ENCODE measurements around the gene ETFBKMT.

The ETFBKMT gene

DNA sequence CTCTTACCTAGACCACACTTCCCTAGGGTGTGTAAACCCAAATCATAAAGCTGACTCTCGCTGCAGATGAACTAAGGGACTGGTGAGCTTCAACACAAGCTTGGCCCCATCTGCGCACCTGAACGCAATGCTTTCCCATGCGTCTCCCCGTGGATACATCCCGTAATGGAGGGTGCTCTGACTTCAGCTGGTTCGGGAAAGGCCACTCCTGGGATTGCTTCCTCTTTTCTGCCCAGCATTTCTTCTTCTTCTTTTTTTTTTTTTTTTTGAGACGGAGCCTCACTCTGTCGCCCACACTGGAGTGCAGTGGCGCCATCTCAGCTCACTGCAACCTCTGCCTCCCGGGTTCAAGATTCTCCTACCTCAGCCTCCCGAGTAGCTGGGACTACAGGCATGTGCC lies 27.7 kb upstream of the ETFBKMT start:
- TF ChIP-seq, protein P1, sequence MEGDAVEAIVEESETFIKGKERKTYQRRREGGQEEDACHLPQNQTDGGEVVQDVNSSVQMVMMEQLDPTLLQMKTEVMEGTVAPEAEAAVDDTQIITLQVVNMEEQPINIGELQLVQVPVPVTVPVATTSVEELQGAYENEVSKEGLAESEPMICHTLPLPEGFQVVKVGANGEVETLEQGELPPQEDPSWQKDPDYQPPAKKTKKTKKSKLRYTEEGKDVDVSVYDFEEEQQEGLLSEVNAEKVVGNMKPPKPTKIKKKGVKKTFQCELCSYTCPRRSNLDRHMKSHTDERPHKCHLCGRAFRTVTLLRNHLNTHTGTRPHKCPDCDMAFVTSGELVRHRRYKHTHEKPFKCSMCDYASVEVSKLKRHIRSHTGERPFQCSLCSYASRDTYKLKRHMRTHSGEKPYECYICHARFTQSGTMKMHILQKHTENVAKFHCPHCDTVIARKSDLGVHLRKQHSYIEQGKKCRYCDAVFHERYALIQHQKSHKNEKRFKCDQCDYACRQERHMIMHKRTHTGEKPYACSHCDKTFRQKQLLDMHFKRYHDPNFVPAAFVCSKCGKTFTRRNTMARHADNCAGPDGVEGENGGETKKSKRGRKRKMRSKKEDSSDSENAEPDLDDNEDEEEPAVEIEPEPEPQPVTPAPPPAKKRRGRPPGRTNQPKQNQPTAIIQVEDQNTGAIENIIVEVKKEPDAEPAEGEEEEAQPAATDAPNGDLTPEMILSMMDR (IDR thresholded peaks at IDR 0.05) = no peak
- intact Hi-C loops (cut with DNase I; ENCODE audit: low total_unique reads) = no loop called here
- H3K27ac ChIP-seq = no peak overlapping the region

DNA sequence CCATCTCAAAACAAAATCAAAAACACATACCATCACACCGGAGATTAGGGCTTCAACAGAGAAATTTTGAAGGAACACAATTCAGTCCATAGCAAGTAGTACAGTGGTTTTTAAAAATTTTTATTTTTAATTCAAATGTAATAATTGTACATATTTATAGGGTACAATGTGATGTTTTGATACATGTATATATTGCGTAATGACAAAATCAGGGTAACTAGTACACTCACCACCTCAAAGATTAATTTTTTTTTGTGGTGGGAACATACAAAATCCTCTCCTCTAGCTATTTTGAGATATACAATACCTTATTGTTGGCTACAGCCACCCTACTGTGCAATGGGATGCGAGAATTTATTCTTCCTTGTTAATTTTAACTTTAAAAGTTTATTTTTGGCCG lies 26.0 kb upstream of the ETFBKMT start:
- Histone ChIP-seq H3K27me3 (no peaks in the 10 kb centered on the region), H3K9me3 (no peaks in the 10 kb centered on the region), H3K4me3 (no peak overlapping the region), H3K27ac (no peak overlapping the region), H3K4me1 (peaks cover 0 to 15% (median 7%) of the 10 kb centered on the region in 4 donors), H3K36me3 (no peaks in the 10 kb centered on the region)
- TF ChIP-seq, protein P1 (IDR thresholded peaks at IDR 0.05) = no peak
- intact Hi-C loops (cut with DNase I; ENCODE audit: low total_unique reads) = no loop called here
- DNase-seq = no peak

More for the DNA sequence above, 27.7 kb upstream of the ETFBKMT start:
- Histone ChIP-seq H3K27me3 (no peaks in the 10 kb centered on the region), H3K4me3 (no peak overlapping the region), H3K4me1 (peaks cover 0 to 15% (median 7%) of the 10 kb centered on the region in 4 donors), H3K36me3 (no peaks in the 10 kb centered on the region), H3K9me3 (no peaks in the 10 kb centered on the region)
- no peak for DNase-seq

DNA sequence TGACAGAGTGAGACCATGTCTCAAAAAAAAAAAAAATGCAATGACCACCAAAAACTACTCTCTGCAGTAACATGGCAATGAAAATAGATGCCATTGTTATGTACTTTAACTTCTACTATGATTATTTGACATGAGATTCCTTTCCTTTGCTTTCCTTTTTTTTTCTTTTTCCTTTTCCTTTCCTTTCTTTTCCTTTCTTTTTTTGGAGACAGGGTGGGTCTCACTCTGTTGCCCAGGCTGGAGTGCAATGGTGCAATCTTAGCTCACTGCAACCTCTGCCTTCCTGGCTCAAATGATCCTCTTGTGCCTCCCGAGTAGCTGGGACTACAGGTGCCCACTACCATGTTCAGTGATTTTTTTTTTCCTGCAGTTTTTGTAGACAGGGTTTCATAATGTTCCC lies 24.9 kb upstream of the ETFBKMT start:
- no peak for DNase-seq
- H3K27ac ChIP-seq = no peak overlapping the region
- TF ChIP-seq, protein P1 (IDR thresholded peaks at IDR 0.05) = no peak
- H3K9me3 ChIP-seq = no peaks in the 10 kb centered on the region
- intact Hi-C loops (cut with DNase I; ENCODE audit: low total_unique reads) = no loop called here
- H3K36me3 ChIP-seq = no peaks in the 10 kb centered on the region
- H3K4me3 ChIP-seq = no peak overlapping the region
- no peaks in the 10 kb centered on the region for H3K27me3 ChIP-seq
- H3K4me1 ChIP-seq = peaks cover 0 to 12% (median 7%) of the 10 kb centered on the region in 4 donors

DNA sequence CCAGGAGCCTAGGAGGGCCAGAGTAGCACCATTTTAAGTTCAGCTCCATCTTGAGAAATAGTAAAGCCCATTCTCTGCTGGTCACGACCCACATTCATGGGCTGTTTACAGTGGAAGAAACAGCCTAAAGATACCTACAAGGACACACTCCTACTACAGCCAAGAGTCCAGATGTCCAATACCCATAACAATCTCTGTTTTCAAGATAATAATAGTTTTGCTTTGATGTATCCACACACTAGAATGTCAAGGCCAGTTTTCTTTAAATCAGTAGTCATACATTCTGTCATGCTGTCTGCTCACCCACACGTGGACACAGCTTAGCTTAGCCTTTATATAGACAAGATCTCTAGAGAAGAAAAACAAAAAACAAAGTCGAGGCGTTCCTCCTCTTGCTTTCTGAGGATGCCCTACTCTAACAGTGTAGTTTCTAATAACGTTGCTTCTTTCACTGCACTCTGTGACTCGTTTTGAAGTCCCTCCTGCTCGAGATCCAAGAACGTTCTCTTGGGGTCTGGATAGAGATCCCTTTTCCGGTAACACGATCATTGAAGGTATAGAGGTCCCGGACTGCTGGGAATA lies 17.9 kb upstream of the ETFBKMT start:
- Histone ChIP-seq H3K36me3 (no peaks in the 10 kb centered on the region), H3K4me3 (no peak overlapping the region), H3K27me3 (no peaks in the 10 kb centered on the region), H3K9me3 (no peaks in the 10 kb centered on the region), H3K27ac (no peak overlapping the region), H3K4me1 (no peaks in the 10 kb centered on the region)
- intact Hi-C loops (cut with DNase I; ENCODE audit: low total_unique reads) = no loop called here
- DNase-seq = no peak
- TF ChIP-seq, protein P1 (IDR thresholded peaks at IDR 0.05) = no peak

DNA sequence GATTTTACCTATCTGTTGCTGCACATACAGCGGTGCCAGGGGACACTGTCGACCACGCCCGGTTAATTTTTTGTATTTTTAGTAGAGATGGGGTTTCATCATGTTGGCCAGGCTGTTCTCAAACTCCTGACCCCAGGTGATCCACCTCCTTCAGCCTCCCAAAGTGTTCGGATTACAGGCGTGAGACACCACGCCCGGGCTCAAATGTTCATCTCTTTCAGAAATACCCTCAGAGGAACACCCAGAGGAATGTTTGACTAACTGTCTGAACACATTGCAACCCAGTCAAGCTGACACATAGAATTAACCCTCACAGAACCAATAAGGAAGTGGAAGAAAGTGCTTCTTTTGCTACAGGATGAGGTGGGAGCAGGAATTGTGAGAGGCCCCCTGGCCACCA lies 15.0 kb upstream of the ETFBKMT start:
- Histone ChIP-seq H3K4me3 (no peak overlapping the region), H3K27me3 (no peaks in the 10 kb centered on the region), H3K36me3 (no peaks in the 10 kb centered on the region), H3K27ac (no peak overlapping the region), H3K4me1 (no peaks in the 10 kb centered on the region), H3K9me3 (no peaks in the 10 kb centered on the region)
- intact Hi-C loops (cut with DNase I; ENCODE audit: low total_unique reads) = no loop called here
- TF ChIP-seq, protein P1 (IDR thresholded peaks at IDR 0.05) = no peak
- no peak for DNase-seq

DNA sequence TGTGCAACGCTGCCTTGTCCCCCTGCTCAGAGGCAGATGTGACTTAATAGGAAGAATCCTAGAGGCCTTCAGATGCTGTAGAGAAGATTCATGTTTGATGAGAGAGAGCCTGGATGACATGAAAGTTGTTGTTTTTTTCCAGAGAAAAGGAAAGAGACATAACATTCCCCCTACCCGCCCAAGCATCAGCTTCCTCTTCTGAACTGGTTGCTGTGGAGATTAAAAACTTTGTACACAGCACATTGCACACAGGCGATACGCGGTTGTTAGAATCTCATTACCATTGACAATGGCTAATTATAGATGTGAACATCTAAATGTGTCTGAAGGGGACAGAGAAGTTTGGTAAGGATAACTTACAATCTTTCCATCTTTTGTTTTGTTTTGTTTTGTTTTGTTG lies 13.6 kb upstream of the ETFBKMT start:
- no peak overlapping the region for H3K27ac ChIP-seq
- H3K4me1 ChIP-seq = no peaks in the 10 kb centered on the region
- TF ChIP-seq, protein P1 (IDR thresholded peaks at IDR 0.05) = no peak

More for the DNA sequence above, 13.6 kb upstream of the ETFBKMT start:
- Histone ChIP-seq H3K36me3 (no peaks in the 10 kb centered on the region), H3K27me3 (no peaks in the 10 kb centered on the region), H3K4me3 (no peak overlapping the region), H3K9me3 (no peaks in the 10 kb centered on the region)
- intact Hi-C loops (cut with DNase I; ENCODE audit: low total_unique reads) = no loop called here
- DNase-seq = no peak

Data from tibial artery (tissue), 4 donors.